Ishikawa (cell line): Measurements from ENCODE around the gene TPSAB1.

Experiments used
- CEBPB ChIP-seq: IDR thresholded peaks from 2 replicates; pipeline ENCODE4 v1.6.1; 2012
- CREB1 ChIP-seq: IDR thresholded peaks from 2 replicates; pipeline ENCODE4 v1.6.1; 2012; ENCODE audit warnings: low read depth
- EGR1 ChIP-seq: IDR thresholded peaks from 2 replicates; pipeline ENCODE4 v1.6.1; 2012
- EP300 ChIP-seq: IDR thresholded peaks from 2 replicates; pipeline ENCODE4 v1.6.1; 2012; ENCODE audit warnings: borderline replicate concordance
- FOXM1 ChIP-seq: IDR thresholded peaks from 2 replicates; pipeline ENCODE4 v1.6.1; 2012; ENCODE audit warnings: low read depth, borderline replicate concordance
- NFIC ChIP-seq: IDR thresholded peaks from 2 replicates; pipeline ENCODE4 v1.6.1; 2012
- RAD21 ChIP-seq: IDR thresholded peaks from 2 replicates; pipeline ENCODE4 v1.6.1; 2012; ENCODE audit warnings: low read depth
- TAF1 ChIP-seq: IDR thresholded peaks from 2 replicates; pipeline ENCODE4 v1.6.1; 2012; ENCODE audit warnings: low read depth, mild to moderate bottlenecking
- TCF12 ChIP-seq: IDR thresholded peaks from 2 replicates; pipeline ENCODE4 v1.6.1; 2012; ENCODE audit warnings: low read depth
- TEAD4 ChIP-seq: IDR thresholded peaks from 2 replicates; pipeline ENCODE4 v1.6.1; 2012
- USF1 ChIP-seq: IDR thresholded peaks from 2 replicates; pipeline ENCODE4 v1.6.1; 2012
- YY1 ChIP-seq: IDR thresholded peaks from 2 replicates; pipeline ENCODE4 v1.6.1; 2012; ENCODE audit warnings: low read depth
- ZBTB7A ChIP-seq: IDR thresholded peaks from 2 replicates; pipeline ENCODE4 v1.6.1; 2012; ENCODE audit warnings: low read depth
- TF ChIP-seq, protein P1 (sequence below): IDR thresholded peaks from 2 replicates; pipeline ENCODE4 v1.6.1; 2012
- TF ChIP-seq, protein P2 (sequence below): IDR thresholded peaks from 2 replicates; pipeline ENCODE4 v1.6.1; 2012; ENCODE audit warnings: low read depth, mild to moderate bottlenecking

The TPSAB1 gene

DNA sequence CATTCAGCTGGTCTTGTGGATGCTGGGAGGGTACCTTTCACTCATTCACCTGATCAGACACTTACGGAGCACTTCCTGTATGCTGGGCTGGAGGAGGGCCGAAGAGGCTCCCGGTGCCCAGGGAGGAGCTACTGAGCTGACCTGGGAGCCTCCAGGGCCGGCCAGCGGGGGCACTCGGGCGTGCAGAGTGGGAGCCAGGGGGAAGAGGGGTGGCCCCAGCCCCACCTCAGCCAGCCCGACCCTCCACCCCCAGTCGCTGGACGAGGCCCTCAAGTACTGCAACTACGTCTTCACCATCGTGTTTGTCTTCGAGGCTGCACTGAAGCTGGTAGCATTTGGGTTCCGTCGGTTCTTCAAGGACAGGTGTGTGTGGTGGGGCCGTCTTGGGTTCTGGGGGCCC, 25.8 kb upstream of the TPSAB1 start:
- TF ChIP-seq FOXM1 (no peak), CEBPB (no peak), TEAD4 (no peak), CREB1 (no peak)
- TF ChIP-seq, protein P1, sequence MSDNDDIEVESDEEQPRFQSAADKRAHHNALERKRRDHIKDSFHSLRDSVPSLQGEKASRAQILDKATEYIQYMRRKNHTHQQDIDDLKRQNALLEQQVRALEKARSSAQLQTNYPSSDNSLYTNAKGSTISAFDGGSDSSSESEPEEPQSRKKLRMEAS, result no peak

DNA sequence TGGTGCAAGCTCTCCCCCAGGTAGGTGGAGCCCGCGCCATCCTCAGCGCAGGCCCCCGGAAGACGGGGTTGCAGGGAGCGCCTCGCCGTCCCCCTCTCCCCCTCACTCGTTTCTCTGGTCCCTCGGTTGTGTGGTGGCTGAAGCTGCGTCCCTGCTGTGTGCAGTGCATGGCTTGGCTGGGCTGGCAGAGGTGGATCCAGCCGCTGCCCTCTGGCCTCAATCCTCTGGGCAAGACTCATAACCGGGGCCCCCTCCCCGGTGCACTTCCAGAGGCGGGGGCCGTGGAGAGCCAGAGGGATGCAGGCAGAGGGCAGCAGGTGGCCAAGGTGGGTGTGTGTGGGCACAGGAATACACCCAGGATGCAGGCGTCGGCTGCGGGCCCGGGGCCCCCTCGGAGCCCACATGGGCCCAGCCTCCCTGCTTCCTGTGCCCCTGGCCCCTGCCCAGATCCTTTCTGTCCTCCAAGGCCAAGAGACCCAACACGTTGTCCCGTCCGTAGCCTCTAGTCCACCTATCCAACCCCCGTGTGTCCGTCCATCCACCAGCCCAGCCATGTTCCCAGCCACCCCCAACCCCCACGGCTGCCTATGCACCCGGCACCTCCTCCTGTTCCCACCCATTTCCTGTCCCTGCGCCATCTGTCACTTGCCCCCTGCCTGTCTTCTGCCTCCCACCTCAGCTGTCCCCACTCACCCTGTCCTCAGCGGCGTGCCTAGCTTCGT, 24.8 kb upstream of the TPSAB1 start:
- TF ChIP-seq CREB1 (no peak), EP300 (no peak), CEBPB (no peak), TEAD4 (no peak), TAF1 (no peak), TCF12 (no peak), YY1 (no peak), ZBTB7A (no peak), FOXM1 (no peak)
- TF ChIP-seq, protein P2, sequence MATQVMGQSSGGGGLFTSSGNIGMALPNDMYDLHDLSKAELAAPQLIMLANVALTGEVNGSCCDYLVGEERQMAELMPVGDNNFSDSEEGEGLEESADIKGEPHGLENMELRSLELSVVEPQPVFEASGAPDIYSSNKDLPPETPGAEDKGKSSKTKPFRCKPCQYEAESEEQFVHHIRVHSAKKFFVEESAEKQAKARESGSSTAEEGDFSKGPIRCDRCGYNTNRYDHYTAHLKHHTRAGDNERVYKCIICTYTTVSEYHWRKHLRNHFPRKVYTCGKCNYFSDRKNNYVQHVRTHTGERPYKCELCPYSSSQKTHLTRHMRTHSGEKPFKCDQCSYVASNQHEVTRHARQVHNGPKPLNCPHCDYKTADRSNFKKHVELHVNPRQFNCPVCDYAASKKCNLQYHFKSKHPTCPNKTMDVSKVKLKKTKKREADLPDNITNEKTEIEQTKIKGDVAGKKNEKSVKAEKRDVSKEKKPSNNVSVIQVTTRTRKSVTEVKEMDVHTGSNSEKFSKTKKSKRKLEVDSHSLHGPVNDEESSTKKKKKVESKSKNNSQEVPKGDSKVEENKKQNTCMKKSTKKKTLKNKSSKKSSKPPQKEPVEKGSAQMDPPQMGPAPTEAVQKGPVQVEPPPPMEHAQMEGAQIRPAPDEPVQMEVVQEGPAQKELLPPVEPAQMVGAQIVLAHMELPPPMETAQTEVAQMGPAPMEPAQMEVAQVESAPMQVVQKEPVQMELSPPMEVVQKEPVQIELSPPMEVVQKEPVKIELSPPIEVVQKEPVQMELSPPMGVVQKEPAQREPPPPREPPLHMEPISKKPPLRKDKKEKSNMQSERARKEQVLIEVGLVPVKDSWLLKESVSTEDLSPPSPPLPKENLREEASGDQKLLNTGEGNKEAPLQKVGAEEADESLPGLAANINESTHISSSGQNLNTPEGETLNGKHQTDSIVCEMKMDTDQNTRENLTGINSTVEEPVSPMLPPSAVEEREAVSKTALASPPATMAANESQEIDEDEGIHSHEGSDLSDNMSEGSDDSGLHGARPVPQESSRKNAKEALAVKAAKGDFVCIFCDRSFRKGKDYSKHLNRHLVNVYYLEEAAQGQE, result no peak

- TF ChIP-seq, protein P1, result peak; percentile 59; the same call in 1 of the 2 replicates
- TF ChIP-seq ZBTB7A (0 out of 2 replicates have a peak, but pooled peaks have one; percentile 50), YY1 (no peak), RAD21 (peak; percentile 31; the same call in 1 of the 2 replicates)
These were observed 24.2 kb upstream of the TPSAB1 start for GRCh38 chr16:1216296-1216619.

DNA sequence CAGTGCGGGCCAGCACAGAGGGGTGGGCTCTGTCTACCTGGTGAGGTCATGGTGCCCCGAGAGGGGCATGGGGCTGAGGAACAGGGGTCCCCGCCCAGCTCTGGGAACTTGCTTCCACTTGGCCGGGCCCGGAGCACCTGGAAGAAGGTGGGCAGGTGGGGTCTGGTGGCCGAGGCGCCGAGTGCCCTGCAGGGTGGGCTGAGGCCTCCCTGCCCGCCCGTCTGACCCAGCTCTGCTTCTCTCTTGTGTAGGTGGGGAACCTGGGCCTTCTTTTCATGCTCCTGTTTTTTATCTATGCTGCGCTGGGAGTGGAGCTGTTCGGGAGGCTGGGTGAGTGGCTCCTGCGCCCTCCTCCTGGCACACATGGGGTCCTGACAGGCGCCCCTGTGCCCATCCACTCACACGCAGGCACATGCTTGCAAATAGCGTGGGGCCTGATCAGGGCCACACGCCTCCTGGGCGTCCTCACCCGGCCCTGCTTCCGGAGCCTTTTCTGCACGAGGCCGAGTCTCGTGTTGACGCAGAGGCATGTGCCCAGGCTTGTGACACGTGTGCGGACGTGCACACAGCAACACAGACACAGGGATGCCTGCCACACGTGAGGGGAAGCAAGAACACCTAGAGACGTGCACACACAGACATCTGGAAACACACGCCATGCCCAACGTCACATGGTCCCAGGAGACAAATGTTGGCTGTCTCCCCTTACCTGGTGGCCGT, 23.7 kb upstream of the TPSAB1 start:
- no peak for TF ChIP-seq YY1
- no peak for TF ChIP-seq FOXM1
- TF ChIP-seq NFIC, result no peak
- no peak for TF ChIP-seq TCF12
- no peak for TF ChIP-seq TEAD4
- no peak for TF ChIP-seq CEBPB
- no peak for TF ChIP-seq TAF1
- no peak for TF ChIP-seq EGR1
- TF ChIP-seq, protein P2, result no peak
- TF ChIP-seq CREB1, result no peak
- TF ChIP-seq USF1, result no peak
- TF ChIP-seq ZBTB7A, result no peak
- TF ChIP-seq, protein P1, result no peak
- TF ChIP-seq RAD21, result no peak
- TF ChIP-seq EP300, result no peak

- TF ChIP-seq, protein P2, result no peak
- TF ChIP-seq TAF1, result no peak
- TF ChIP-seq EGR1, result no peak
- no peak for TF ChIP-seq NFIC
- TF ChIP-seq CEBPB, result no peak
- no peak for TF ChIP-seq FOXM1
- TF ChIP-seq CREB1, result no peak
- TF ChIP-seq TCF12, result no peak
- no peak for TF ChIP-seq EP300
- TF ChIP-seq TEAD4, result no peak
- TF ChIP-seq, protein P1, result no peak
- no peak for TF ChIP-seq USF1
- TF ChIP-seq YY1, result no peak
- TF ChIP-seq RAD21, result no peak
- TF ChIP-seq ZBTB7A, result no peak
These were observed 23.0 kb upstream of the TPSAB1 start for GRCh38 chr16:1217526-1217925.
